Lower lobe of right lung (tissue), 2 donors: ENCODE results near the gene PLOD1. TPM values are rescaled to one million over a fixed set of nuclear protein-coding genes. Genes with fewer than 3 reads are reported as not detected.
"Not testable (repeated sequence)": the region's sequence is repeated elsewhere in the genome, so short reads cannot be mapped to it uniquely, and the experiment has no call there.

ENCODE experiments used
- ATAC-seq, 2 donors: fragments of 200-7000 bp; cut with Tn5 transposase; one replicate each; pipeline ENCODE4 v1.9.1; 2020 to 2022; ENCODE audit warnings: mild to moderate bottlenecking in 2 of 2, moderate library complexity in 2 of 2
- DNase-seq: peaks from one replicate; pipeline ENCODE4 v3.0.0-alpha.2; 2020
- H3K27ac ChIP-seq: fragments of 200-600 bp; one replicate; pipeline ENCODE4 v1.8.0; 2022
- H3K27me3 ChIP-seq: fragments of 200-600 bp; one replicate; pipeline ENCODE4 v1.8.0; 2022; ENCODE audit warnings: low read depth
- H3K36me3 ChIP-seq: fragments of 200-600 bp; one replicate; pipeline ENCODE4 v1.8.0; 2022; ENCODE audit warnings: mild to moderate bottlenecking
- H3K4me1 ChIP-seq: fragments of 200-600 bp; one replicate; pipeline ENCODE4 v1.8.0; 2022
- H3K4me3 ChIP-seq: fragments of 200-600 bp; one replicate; pipeline ENCODE4 v1.8.0; 2022; ENCODE audit warnings: mild to moderate bottlenecking
- H3K9me3 ChIP-seq: fragments of 200-600 bp; one replicate; pipeline ENCODE4 v1.8.0; 2022
- CTCF ChIP-seq: fragments of 200-600 bp; IDR thresholded peaks from one replicate; pipeline ENCODE4 v1.8.0; 2022; ENCODE audit warnings: antibody characterized with exemption, mild to moderate bottlenecking
- intact Hi-C: fragments of 100-400 bp; cut with DNase I; formaldehyde crosslinking; loops from one replicate; pipeline ENCODE4 v1.11.0; 2022
- total RNA-seq: library from RNA; stranded (reverse); fragmentation: NEBNext Ultra II Directional; extraction: Animal tissue kit (Norgen Biotek cat#: 25700); gene quantifications from one replicate; pipeline ENCODE4 v1.2.1, GENCODE V29; 2021
- donor health status: DM: no; HTN: yes; CAD: no; lungs with severe emphysema.

Gene PLOD1
- total RNA-seq, 1 donor from 2014 or later, result 84.5 TPM

DNA sequence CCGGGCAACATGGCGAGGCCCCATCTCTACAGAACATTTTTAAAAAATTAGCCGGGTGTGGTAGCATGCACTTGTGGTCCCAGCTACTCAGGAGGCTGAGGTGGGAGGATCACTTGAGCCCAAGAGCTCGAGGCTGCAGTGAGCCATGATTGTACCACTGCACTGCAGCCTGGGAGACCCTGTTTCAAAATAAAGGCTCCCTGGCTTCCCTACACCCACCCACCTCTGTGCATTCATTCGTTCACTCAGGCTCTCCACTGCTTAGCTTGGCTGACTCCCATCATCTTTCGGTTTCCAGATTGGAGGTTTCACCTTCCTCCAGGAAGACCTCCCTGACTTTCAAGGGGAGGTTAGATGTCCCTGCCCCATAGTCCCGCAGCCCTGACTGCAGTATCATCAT lies 22.5 kb upstream of the PLOD1 start:
- Histone ChIP-seq H3K4me3 (no peak overlapping the region), H3K27me3 (no peaks in the 10 kb centered on the region), H3K4me1 (no peaks in the 10 kb centered on the region), H3K9me3 (no peaks in the 10 kb centered on the region), H3K36me3 (peaks cover 4% of the 10 kb centered on the region), H3K27ac (no peak overlapping the region)
- no peak for DNase-seq
- no peak for TF ChIP-seq CTCF
- ATAC-seq, result no peak
- intact Hi-C loops, result no loop called here

GRCh38 chr1:11912482-11913216 lies 21.9 kb upstream of the PLOD1 start:
- H3K4me1 ChIP-seq, H3K36me3 ChIP-seq, H3K27ac ChIP-seq, H3K4me3 ChIP-seq, H3K9me3 ChIP-seq, ATAC-seq, H3K27me3 ChIP-seq, DNase-seq, intact Hi-C loops: not testable (repeated sequence)

GRCh38 chr1:11913291-11913690 lies 21.2 kb upstream of the PLOD1 start:
- H3K9me3 ChIP-seq, result no peaks in the 10 kb centered on the region
- no peaks in the 10 kb centered on the region for H3K27me3 ChIP-seq
- ATAC-seq (no peak), DNase-seq (no peak)
- no peak overlapping the region for H3K4me3 ChIP-seq
- TF ChIP-seq CTCF, result no peak
- intact Hi-C loops, result no loop called here
- peaks cover 12% of the 10 kb centered on the region for H3K36me3 ChIP-seq
- H3K27ac ChIP-seq, result no peak overlapping the region
- H3K4me1 ChIP-seq, result no peaks in the 10 kb centered on the region

GRCh38 chr1:11914024-11914423 lies 20.5 kb upstream of the PLOD1 start:
- Histone ChIP-seq H3K4me3 (no peak overlapping the region), H3K27ac (no peak overlapping the region), H3K9me3 (no peaks in the 10 kb centered on the region), H3K36me3 (peaks cover 19% of the 10 kb centered on the region), H3K27me3 (no peaks in the 10 kb centered on the region), H3K4me1 (peaks cover 4% of the 10 kb centered on the region)
- DNase-seq (no peak), ATAC-seq (no peak)
- no peak for TF ChIP-seq CTCF
- intact Hi-C loops, result no loop called here

GRCh38 chr1:11918799-11919519 lies 15.6 kb upstream of the PLOD1 start:
- Histone ChIP-seq H3K9me3 (no peaks in the 10 kb centered on the region), H3K4me3 (no peak overlapping the region), H3K36me3 (peaks cover 67% of the 10 kb centered on the region), H3K27me3 (no peaks in the 10 kb centered on the region), H3K4me1 (peaks cover 24% of the 10 kb centered on the region), H3K27ac (no peak overlapping the region)
- TF ChIP-seq CTCF, result no peak
- ATAC-seq (peak in 1 of 2 donors; percentile 49), DNase-seq (no peak)
- intact Hi-C loops, result no loop called here

DNA sequence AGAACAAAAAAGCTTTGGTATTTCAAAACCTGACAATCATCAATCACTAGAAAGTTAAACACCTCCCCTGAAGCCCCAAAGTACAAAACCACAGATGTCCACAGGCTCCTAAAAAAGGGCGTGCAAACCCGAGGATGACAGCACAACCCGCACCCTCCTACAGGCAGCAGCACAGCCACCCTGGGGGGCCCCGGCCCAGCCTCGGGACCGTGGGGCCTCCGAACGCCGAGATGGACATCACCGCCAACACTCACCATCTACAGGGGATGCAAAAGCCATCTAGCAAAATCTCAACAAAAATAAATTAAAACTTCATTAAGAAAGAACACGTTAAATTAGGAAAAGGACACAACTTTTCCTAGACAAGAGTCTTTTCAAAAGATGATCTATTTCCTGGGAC lies 14.9 kb upstream of the PLOD1 start:
- no peak overlapping the region for H3K4me3 ChIP-seq
- ATAC-seq (no peak), DNase-seq (no peak)
- H3K9me3 ChIP-seq, result no peaks in the 10 kb centered on the region
- intact Hi-C loops, result no loop called here
- peaks cover 67% of the 10 kb centered on the region for H3K36me3 ChIP-seq
- peaks cover 31% of the 10 kb centered on the region for H3K4me1 ChIP-seq
- no peak for TF ChIP-seq CTCF
- H3K27me3 ChIP-seq, result no peaks in the 10 kb centered on the region
- H3K27ac ChIP-seq, result no peak overlapping the region
